Lower leg skin (tissue), 3 donors: Measurements from ENCODE around the gene POLA2.

Source experiments
- POLR2A ChIP-seq, 2 donors: fragments of 450-650 bp; IDR thresholded peaks; one replicate each; pipeline ENCODE4 v1.6.1; 2016 to 2017; ENCODE audit warnings: antibody characterized with exemption in 2 of 2, mild to moderate bottlenecking in 1 of 2, moderate library complexity in 1 of 2
- TF ChIP-seq, protein P1 (sequence below), 3 donors: fragments of 450-650 bp; IDR thresholded peaks; one replicate each; pipeline ENCODE4 v1.5.1; 2016; ENCODE audit warnings: antibody characterized with exemption in 3 of 3, mild to moderate bottlenecking in 3 of 3, moderate library complexity in 2 of 3

DNA sequence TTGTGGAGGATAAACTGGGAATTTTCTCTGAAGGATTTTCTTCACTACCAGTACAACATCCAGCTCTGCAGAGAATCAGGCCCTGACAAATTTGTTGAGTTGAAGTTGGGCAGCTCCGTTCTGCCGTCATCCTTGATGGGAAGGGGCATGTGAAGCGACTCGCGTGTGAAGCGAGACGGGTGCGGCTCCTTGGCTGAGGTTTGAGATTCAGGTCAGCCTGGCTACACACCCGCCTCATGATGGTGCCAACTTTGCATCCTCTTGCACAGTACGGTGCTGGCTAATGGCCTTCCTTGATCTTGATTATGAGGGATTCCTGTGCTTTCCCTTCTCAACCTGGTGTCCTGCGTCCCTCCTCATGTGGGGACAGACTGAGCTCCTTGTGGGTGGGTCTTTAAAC is 33.2 kb downstream of the POLA2 start:
- TF ChIP-seq, protein P1, sequence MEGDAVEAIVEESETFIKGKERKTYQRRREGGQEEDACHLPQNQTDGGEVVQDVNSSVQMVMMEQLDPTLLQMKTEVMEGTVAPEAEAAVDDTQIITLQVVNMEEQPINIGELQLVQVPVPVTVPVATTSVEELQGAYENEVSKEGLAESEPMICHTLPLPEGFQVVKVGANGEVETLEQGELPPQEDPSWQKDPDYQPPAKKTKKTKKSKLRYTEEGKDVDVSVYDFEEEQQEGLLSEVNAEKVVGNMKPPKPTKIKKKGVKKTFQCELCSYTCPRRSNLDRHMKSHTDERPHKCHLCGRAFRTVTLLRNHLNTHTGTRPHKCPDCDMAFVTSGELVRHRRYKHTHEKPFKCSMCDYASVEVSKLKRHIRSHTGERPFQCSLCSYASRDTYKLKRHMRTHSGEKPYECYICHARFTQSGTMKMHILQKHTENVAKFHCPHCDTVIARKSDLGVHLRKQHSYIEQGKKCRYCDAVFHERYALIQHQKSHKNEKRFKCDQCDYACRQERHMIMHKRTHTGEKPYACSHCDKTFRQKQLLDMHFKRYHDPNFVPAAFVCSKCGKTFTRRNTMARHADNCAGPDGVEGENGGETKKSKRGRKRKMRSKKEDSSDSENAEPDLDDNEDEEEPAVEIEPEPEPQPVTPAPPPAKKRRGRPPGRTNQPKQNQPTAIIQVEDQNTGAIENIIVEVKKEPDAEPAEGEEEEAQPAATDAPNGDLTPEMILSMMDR (IDR thresholded peaks at IDR 0.05), result no peak
- TF ChIP-seq POLR2A (IDR thresholded peaks at IDR 0.05), result no peak
